Endodermal cell (in vitro differentiated cells): Measurements from ENCODE around the gene ERG. TPM values are rescaled to one million over a fixed set of nuclear protein-coding genes. Genes with fewer than 3 reads are reported as not detected.

Source experiments
- DNase-seq: peaks from one replicate; pipeline ENCODE4 v3.0.0-alpha.2; 2017
- H3K27ac ChIP-seq: 2 replicates; pipeline ENCODE4 v1.5.1; 2013; ENCODE audit warnings: mild to moderate bottlenecking, low read depth, low read length, moderate library complexity
- H3K27me3 ChIP-seq: 2 replicates; pipeline ENCODE4 v1.6.1; 2013; ENCODE audit warnings: mild to moderate bottlenecking, low read length, moderate library complexity; ENCODE audit not compliant: insufficient read depth, control insufficient read depth, poor library complexity, severe bottlenecking
- H3K36me3 ChIP-seq: 2 replicates; pipeline ENCODE4 v1.7.0; 2013; ENCODE audit warnings: mild to moderate bottlenecking, low read length, moderate library complexity; ENCODE audit not compliant: control insufficient read depth, insufficient read depth
- H3K4me1 ChIP-seq: one replicate; pipeline ENCODE4 v1.7.0; 2013; ENCODE audit warnings: low read length; ENCODE audit not compliant: control insufficient read depth, insufficient read depth
- H3K4me3 ChIP-seq: 2 replicates; pipeline ENCODE4 v1.5.1; 2013; ENCODE audit warnings: mild to moderate bottlenecking, low read length, moderate library complexity
- H3K9ac ChIP-seq: 2 replicates; pipeline ENCODE4 v1.6.1; 2013; ENCODE audit warnings: mild to moderate bottlenecking, low read length, moderate library complexity; ENCODE audit not compliant: poor library complexity, severe bottlenecking; ENCODE audit errors: extremely low read depth
- H3K9me3 ChIP-seq: 2 replicates; pipeline ENCODE4 v1.6.1; 2013; ENCODE audit warnings: mild to moderate bottlenecking, low read length, moderate library complexity; ENCODE audit not compliant: control insufficient read depth
- H3K27ac Mint-ChIP-seq: 2 replicates; pipeline ENCODE4 v1.8.0; 2020; ENCODE audit warnings: mixed read lengths
- H3K27me3 Mint-ChIP-seq: 2 replicates; pipeline ENCODE4 v1.8.0; 2021; ENCODE audit warnings: mild to moderate bottlenecking, mixed read lengths; ENCODE audit not compliant: insufficient read depth
- H3K36me3 Mint-ChIP-seq: 2 replicates; pipeline ENCODE4 v1.8.0; 2020; ENCODE audit warnings: low read depth, mixed read lengths
- H3K4me1 Mint-ChIP-seq: 2 replicates; pipeline ENCODE4 v1.8.0; 2020; ENCODE audit warnings: mixed read lengths
- H3K4me3 Mint-ChIP-seq: 2 replicates; pipeline ENCODE4 v1.8.0; 2020; ENCODE audit warnings: mild to moderate bottlenecking, moderate library complexity, mixed read lengths
- H3K9me3 Mint-ChIP-seq: 2 replicates; pipeline ENCODE4 v1.8.0; 2020; ENCODE audit warnings: mild to moderate bottlenecking, mixed read lengths
- WGBS, 2 experiments: methylation state at CpG; one replicate each; pipeline versions ENCODE4 v1.1.5 to v1.1.7; 2013; ENCODE audit warnings: missing lambda C conversion rate in 2 of 2, mixed read lengths in 1 of 2; ENCODE audit not compliant: insufficient coverage in 1 of 2, insufficient read length in 1 of 2; 5-methylcytosine and 5-hydroxymethylcytosine counted together
- long read RNA-seq, 4 experiments: library from polyadenylated mRNA in 2 of 4; library from RNA in 1 of 4; library from capped mRNA in 1 of 4; stranded (forward) in 3 of 4; unstranded in 1 of 4; transcript quantifications; one replicate each; pipeline ENCODE4 v2.0.0, GENCODE V29; 2020 to 2021; ENCODE audit warnings: inconsistent platforms in 1 of 4
- polyA plus RNA-seq, 2 experiments: library from polyadenylated mRNA; stranded (reverse); fragments of 50-300 nt; gene quantifications; one replicate each; pipeline ENCODE4 v1.2.3, GENCODE V29; 2013
- total RNA-seq, 2 donors: library from RNA; stranded (reverse); fragmentation: NEBNext Ultra II Directional in 1 of 2; extraction: Animal tissue kit (Norgen Biotek cat#: 25700) in 1 of 2; gene quantifications; 2 replicates in 1 of 2; 3 replicates in 1 of 2; pipeline ENCODE4 v1.2.1, GENCODE V29; 2021
- TF ChIP-seq, protein P1 (sequence below): fragments of 200-600 bp; sonication (generic); conservative IDR thresholded peaks from 2 replicates; pipeline ENCODE4 v1.5.0; 2021; ENCODE audit warnings: antibody characterized with exemption, mild to moderate bottlenecking

Gene ERG, protein sequence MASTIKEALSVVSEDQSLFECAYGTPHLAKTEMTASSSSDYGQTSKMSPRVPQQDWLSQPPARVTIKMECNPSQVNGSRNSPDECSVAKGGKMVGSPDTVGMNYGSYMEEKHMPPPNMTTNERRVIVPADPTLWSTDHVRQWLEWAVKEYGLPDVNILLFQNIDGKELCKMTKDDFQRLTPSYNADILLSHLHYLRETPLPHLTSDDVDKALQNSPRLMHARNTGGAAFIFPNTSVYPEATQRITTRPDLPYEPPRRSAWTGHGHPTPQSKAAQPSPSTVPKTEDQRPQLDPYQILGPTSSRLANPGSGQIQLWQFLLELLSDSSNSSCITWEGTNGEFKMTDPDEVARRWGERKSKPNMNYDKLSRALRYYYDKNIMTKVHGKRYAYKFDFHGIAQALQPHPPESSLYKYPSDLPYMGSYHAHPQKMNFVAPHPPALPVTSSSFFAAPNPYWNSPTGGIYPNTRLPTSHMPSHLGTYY
- not detected for total RNA-seq
- 0.75 TPM for polyA plus RNA-seq (2013, experiment 1 of 2)
- 0.91 TPM for polyA plus RNA-seq (2013, experiment 2 of 2)
- long read RNA-seq, experiment 1 = 0 reads
- long read RNA-seq, experiment 2 = 0 reads
- long read RNA-seq, experiment 3, partial matches to known transcripts = 1 of 1 reads
- long read RNA-seq, experiment 3, other reads (novel, unspliced or antisense) = 0 of 1 reads
- long read RNA-seq, experiment 4 = 0 reads

DNA sequence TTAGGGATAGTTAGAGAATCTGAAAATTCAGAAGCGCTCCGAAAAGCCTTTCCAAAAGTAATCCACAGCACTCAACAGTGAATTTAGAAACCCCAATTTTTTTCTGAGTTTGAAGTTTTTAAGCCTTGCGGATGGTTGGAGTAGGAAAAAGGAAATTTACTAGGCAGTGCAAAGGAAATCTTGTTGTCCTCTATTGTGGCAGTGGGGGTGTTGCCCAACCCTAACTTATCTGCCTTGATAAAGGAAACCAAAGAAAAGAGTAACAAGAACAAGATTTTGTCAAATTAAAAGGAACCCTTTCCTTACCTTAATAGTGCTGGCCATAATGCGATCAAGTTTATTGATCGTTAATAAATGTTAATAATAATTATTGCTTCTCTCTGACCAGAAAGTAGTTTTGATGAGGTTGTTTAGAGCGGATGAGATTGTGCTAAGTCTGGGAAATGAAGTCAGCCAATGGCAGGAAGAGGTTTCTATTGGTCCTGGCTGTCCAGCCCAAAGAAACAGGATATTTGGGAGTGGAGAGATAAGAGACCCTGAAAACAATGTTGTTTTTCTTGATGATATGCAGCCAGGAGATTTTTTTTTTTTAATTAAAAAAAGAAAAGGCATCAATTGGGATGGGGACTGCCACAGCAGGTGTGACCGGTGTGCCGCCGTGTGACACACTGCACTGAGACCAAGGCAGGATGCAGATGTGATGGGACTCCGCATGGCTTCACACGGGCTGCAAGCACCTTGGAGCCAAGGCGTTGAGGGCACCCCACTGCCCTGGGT lies at the start of gene ERG:
ERG (minus strand) TSS at position 421 of the 777 bp plus-strand sequence; CDS start at position 324, 97 bp downstream.
- Mint-ChIP-seq H3K27me3 (no peaks in the 10 kb centered on the region), H3K9me3 (no peaks in the 10 kb centered on the region), H3K4me3 (no peak within 1 kb of the TSS), H3K4me1 (no peaks in the 10 kb centered on the region), H3K36me3 (no peaks in the 10 kb centered on the region), H3K27ac (no peak within 1 kb of the TSS)
- TF ChIP-seq, protein P1, sequence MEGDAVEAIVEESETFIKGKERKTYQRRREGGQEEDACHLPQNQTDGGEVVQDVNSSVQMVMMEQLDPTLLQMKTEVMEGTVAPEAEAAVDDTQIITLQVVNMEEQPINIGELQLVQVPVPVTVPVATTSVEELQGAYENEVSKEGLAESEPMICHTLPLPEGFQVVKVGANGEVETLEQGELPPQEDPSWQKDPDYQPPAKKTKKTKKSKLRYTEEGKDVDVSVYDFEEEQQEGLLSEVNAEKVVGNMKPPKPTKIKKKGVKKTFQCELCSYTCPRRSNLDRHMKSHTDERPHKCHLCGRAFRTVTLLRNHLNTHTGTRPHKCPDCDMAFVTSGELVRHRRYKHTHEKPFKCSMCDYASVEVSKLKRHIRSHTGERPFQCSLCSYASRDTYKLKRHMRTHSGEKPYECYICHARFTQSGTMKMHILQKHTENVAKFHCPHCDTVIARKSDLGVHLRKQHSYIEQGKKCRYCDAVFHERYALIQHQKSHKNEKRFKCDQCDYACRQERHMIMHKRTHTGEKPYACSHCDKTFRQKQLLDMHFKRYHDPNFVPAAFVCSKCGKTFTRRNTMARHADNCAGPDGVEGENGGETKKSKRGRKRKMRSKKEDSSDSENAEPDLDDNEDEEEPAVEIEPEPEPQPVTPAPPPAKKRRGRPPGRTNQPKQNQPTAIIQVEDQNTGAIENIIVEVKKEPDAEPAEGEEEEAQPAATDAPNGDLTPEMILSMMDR = no peak
- 86 to 94% methylated on average over 8 to 12 of the region's 12 CpGs for WGBS, 2 experiments
- DNase-seq = no peak
- Histone ChIP-seq H3K36me3 (no peaks in the 10 kb centered on the region), H3K9me3 (no peaks in the 10 kb centered on the region), H3K4me1 (no peaks in the 10 kb centered on the region), H3K27ac (no peak within 1 kb of the TSS), H3K4me3 (no peak within 1 kb of the TSS), H3K9ac (no peak within 1 kb of the TSS), H3K27me3 (no peaks in the 10 kb centered on the region)

DNA sequence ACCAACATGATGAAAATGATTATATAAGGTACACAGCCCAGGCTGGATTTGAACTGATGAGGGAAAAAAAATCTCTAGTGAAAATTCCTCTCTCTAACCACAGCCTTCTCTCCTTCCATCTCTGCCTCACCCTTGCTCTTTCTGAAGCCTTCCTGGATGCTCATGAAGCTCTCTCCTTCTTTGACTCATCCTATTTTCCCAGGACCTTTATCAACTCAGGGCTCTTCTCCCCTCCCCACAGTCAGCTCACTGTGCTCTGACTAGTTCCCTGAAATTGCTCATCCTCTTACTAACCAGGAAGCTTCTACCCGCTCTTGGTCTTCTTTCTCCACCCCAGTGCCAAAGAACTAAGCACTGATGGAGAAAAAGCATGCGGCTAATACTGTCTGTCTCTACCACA lies 46.4 kb upstream of the ERG start:
- no peaks in the 10 kb centered on the region for H3K4me1 Mint-ChIP-seq
- H3K9me3 Mint-ChIP-seq = no peaks in the 10 kb centered on the region

DNA sequence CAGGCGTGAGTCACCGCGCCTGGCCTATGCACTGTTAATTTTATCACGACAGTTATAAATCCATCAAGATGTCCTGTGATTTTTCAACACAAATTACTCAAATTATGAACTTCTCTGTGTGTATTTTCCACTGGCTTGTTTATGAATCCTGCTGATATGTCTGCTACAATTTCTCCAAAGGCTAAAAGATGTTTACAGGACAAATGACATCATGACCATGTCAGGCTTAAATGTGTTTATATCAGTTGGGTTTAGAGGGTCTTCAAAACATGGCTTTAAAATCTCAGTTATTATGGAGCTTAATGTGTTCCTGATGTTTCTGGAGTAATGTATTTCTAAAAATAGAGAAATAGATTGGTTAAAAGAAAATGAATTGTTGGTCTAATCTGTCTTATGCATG lies 44.0 kb upstream of the ERG start:
- Mint-ChIP-seq H3K36me3 (no peaks in the 10 kb centered on the region), H3K4me1 (no peaks in the 10 kb centered on the region), H3K27me3 (peaks cover 4% of the 10 kb centered on the region), H3K4me3 (no peak overlapping the region), H3K27ac (no peak overlapping the region), H3K9me3 (no peaks in the 10 kb centered on the region)
- Histone ChIP-seq H3K9ac (no peak overlapping the region), H3K27me3 (no peaks in the 10 kb centered on the region), H3K4me1 (no peaks in the 10 kb centered on the region), H3K36me3 (no peaks in the 10 kb centered on the region), H3K9me3 (no peaks in the 10 kb centered on the region), H3K4me3 (no peak overlapping the region), H3K27ac (no peak overlapping the region)
- TF ChIP-seq, protein P1 = no peak
- no peak for DNase-seq
- 89 to 90% methylated on average over 4 of the region's 4 CpGs for WGBS, 2 experiments

More for the DNA sequence above, 46.4 kb upstream of the ERG start:
- Mint-ChIP-seq H3K27me3 (peaks cover 4% of the 10 kb centered on the region), H3K36me3 (no peaks in the 10 kb centered on the region), H3K27ac (no peak overlapping the region), H3K4me3 (no peak overlapping the region)
- no peaks in the 10 kb centered on the region for H3K27me3 ChIP-seq
- 90 to 94% methylated on average over 2 of the region's 2 CpGs for WGBS, 2 experiments
- H3K4me3 ChIP-seq = no peak overlapping the region
- H3K27ac ChIP-seq = no peak overlapping the region
- H3K9ac ChIP-seq = no peak overlapping the region
- DNase-seq = no peak
- no peaks in the 10 kb centered on the region for H3K36me3 ChIP-seq
- TF ChIP-seq, protein P1 = no peak
- H3K9me3 ChIP-seq = no peaks in the 10 kb centered on the region
- H3K4me1 ChIP-seq = no peaks in the 10 kb centered on the region
